ENCODE measurements around the gene FIGN. TPM values are rescaled to one million over a fixed set of nuclear protein-coding genes. Genes with fewer than 3 reads are reported as not detected.

Gene FIGN
- total and polyA plus RNA-seq, 2 of the 8 experiments (the other 6 are each of a cell fraction or from before 2014, with no cell fraction given) = 5.0 to 22.8 TPM

DNA sequence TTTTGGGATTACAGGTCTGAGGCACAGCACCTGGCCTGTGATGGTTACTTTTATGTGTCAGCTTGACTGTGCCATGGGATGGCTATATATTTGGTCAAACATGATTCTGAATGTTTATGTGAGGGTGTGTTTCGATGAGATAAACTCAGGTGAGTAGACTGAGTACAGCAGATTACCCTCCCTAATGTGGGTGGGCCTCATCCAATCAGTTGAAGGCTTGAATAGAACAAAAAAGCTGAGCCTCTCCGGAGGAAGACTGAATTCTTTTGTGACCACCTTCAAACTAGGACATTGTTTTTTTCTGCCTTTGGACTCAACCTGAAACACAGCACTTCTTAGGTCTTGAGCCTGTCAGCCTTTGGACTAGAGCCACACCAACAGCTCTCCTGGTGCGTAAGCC is 49.4 kb upstream of the FIGN start:
- Histone ChIP-seq H2BK12ac (ENCODE audit: low read depth, low read length) (no peak overlapping the region), H4K91ac (replicated peaks; ENCODE audit: insufficient read length, low read length) (no peak overlapping the region), H3K4me3 (ENCODE audit: extremely low read depth in 1 of 4, insufficient read depth in 2 of 4, low read depth in 3 of 4, low read length in 4 of 4) (no peak overlapping the region), H4K20me1 (replicated peaks in 1 of 2; ENCODE audit: control insufficient read depth in 1 of 2, insufficient read depth in 2 of 2, low read length in 2 of 2) (no peaks in the 10 kb centered on the region), H3K23ac (ENCODE audit: insufficient read length) (no peak overlapping the region), H2BK15ac (ENCODE audit: low read length) (no peak overlapping the region), H3K27ac (ENCODE audit: low read depth, low read length) (no peak overlapping the region), H2BK5ac (ENCODE audit: low read depth, low read length) (no peak overlapping the region), H3K14ac (ENCODE audit: insufficient read length) (no peak overlapping the region), H3K79me2 (ENCODE audit: control insufficient read depth in 1 of 2, insufficient read depth in 2 of 2, low read length in 2 of 2) (no peaks in the 10 kb centered on the region), H3K56ac (replicated peaks; ENCODE audit: insufficient read length, low read depth, low read length) (no peak overlapping the region), H3K79me1 (ENCODE audit: low read depth, low read length) (no peaks in the 10 kb centered on the region), H2AFZ (ENCODE audit: low read length) (no peak overlapping the region), H3K4ac (replicated peaks; ENCODE audit: insufficient read length, low read depth, low read length) (no peak overlapping the region), H3K36me3 (ENCODE audit: control insufficient read depth in 2 of 4, insufficient read depth in 4 of 4, low read length in 3 of 4) (no peaks in the 10 kb centered on the region), H3K9me3 (ENCODE audit: insufficient read depth in 2 of 2, low read depth in 1 of 2, low read length in 1 of 2) (no peaks in the 10 kb centered on the region), H2BK20ac (ENCODE audit: low read length) (no peak overlapping the region), H3K4me2 (ENCODE audit: insufficient read depth in 1 of 2, low read depth in 2 of 2, low read length in 2 of 2) (no peak overlapping the region), H3K18ac (ENCODE audit: extremely low read depth, low read length) (no peak overlapping the region), H4K8ac (ENCODE audit: extremely low read depth, insufficient read depth, low read length) (no peak overlapping the region), H2AK5ac (ENCODE audit: low read depth, low read length) (no peak overlapping the region), H3K4me1 (replicated peaks in 1 of 4; ENCODE audit: control insufficient read depth in 3 of 4, insufficient read depth in 4 of 4, low read length in 3 of 4) (no peaks in the 10 kb centered on the region), H4K5ac (ENCODE audit: insufficient read length, low read depth, low read length) (no peak overlapping the region), H3K9ac (replicated peaks in 1 of 4; ENCODE audit: extremely low read depth in 1 of 4, low read depth in 3 of 4, low read length in 3 of 4) (no peak overlapping the region; a peak in 1 of 7 replicates), H3K27me3 (replicated peaks in 1 of 4; ENCODE audit: control insufficient read depth in 3 of 4, extremely low read depth in 1 of 4, insufficient read depth in 3 of 4, low read length in 3 of 4) (no peaks in the 10 kb centered on the region), H2BK120ac (replicated peaks; ENCODE audit: low read depth, low read length) (no peak overlapping the region), H3K23me2 (ENCODE audit: low read depth, low read length) (no peaks in the 10 kb centered on the region)
- ChIA-PET CTCF (ENCODE audit: partially characterized antibody) (interaction anchor here (0.6 kb wide), 1 partner anchor 602 kb away, joined by 4 read pairs; no protein-coding TSS in a partner anchor), POLR2A (ENCODE audit: partially characterized antibody) (interaction anchor here (1.1 kb wide), 1 partner anchor 49 kb away, joined by 3 read pairs; the partner anchor contains the start of gene FIGN)
- WGBS, 2 experiments (ENCODE audit: extremely low coverage in 1 of 2, insufficient coverage in 1 of 2, insufficient read length in 1 of 2, insufficient replicate concordance in 2 of 2, low coverage in 1 of 2, low lambda C conversion rate in 2 of 2, missing lambda C conversion rate in 1 of 2) = 92% methylated on average over 3 of the region's 3 CpGs; no CpG with 5 or more reads in 1 of the 2 experiments
- FAIRE-seq = no peak
- DNase-seq (ENCODE audit: low read depth in 1 of 2, low spot score in 2 of 2) = no peak
- TF ChIP-seq SIRT6 (IDR thresholded peaks at IDR 0.05; ENCODE audit: low read length) = no peak
- no peak for TF ChIP-seq EZH2 (IDR thresholded peaks at IDR 0.05; ENCODE audit: low read depth, low read length, severe bottlenecking)
- no peak for TF ChIP-seq HDAC2 (IDR thresholded peaks at IDR 0.05; ENCODE audit: borderline replicate concordance in 1 of 2, low read depth in 2 of 2, low read length in 2 of 2)
- no peak for TF ChIP-seq CTBP2 (IDR thresholded peaks at IDR 0.05; ENCODE audit: borderline replicate concordance, insufficient read depth, insufficient read length, low read length)
- TF ChIP-seq SP2 (IDR thresholded peaks at IDR 0.05; ENCODE audit: low read length) = no peak
- no peak for TF ChIP-seq EP300 (IDR thresholded peaks at IDR 0.05; ENCODE audit: borderline replicate concordance in 1 of 2, low read depth in 2 of 2, low read length in 2 of 2)
- no peak for TF ChIP-seq CREB1 (IDR thresholded peaks at IDR 0.05)
- no peak for TF ChIP-seq KDM1A (IDR thresholded peaks at IDR 0.05; ENCODE audit: borderline replicate concordance, low read length)
- no peak for TF ChIP-seq HDAC6 (IDR thresholded peaks at IDR 0.05; ENCODE audit: low read depth, low read length)
- TF ChIP-seq SIN3A (conservative IDR thresholded peaks at IDR 0.05 in 1 of 2, IDR thresholded peaks at IDR 0.05 in 1 of 2; ENCODE audit: low read depth in 1 of 2, low read length in 2 of 2) = no peak
- no peak for TF ChIP-seq EGR1 (IDR thresholded peaks at IDR 0.05; ENCODE audit: borderline replicate concordance, low read depth, low read length)
- TF ChIP-seq TAF7 (optimal IDR thresholded peaks at IDR 0.05; ENCODE audit: borderline replicate concordance, low read depth, low read length) = no peak
- TF ChIP-seq GTF2F1 (IDR thresholded peaks at IDR 0.05; ENCODE audit: borderline replicate concordance, low read depth, low read length) = no peak

Measured in H1 (cell line).